ENCODE results near the gene PLK2.
A peak's percentile ranks its signal among the peaks of the same experiment; 100 is the strongest.

PLK2 gene

DNA sequence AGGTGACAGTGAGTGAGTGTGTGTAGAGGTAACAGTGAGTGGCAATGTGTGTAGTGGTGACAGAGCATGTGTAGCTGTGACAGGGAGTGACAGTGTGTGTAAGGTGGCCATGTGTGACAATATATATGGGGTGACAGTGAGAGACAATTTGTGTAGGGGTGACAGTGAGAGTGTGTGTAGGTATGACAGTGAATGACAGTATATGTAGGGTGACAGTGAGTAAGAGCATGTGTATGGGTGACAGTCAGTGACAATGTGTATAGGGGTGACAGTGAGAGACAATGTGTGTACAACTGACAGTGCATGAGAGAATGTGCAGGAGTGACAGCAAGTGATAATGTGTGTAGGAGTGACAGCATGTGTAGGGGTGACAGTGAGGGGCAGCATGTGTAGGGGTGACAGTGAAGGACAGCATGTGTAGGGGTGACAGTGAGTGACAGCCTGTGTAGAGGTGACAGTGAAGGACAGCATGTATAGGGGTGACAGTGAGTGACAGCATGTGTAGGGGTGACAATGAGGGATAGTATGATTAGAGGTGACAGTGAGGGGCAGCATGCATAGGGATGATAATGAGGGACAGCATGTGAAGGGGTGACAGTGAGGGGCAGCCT, 21.3 kb upstream of the PLK2 start:
- TF ChIP-seq, protein P1, sequence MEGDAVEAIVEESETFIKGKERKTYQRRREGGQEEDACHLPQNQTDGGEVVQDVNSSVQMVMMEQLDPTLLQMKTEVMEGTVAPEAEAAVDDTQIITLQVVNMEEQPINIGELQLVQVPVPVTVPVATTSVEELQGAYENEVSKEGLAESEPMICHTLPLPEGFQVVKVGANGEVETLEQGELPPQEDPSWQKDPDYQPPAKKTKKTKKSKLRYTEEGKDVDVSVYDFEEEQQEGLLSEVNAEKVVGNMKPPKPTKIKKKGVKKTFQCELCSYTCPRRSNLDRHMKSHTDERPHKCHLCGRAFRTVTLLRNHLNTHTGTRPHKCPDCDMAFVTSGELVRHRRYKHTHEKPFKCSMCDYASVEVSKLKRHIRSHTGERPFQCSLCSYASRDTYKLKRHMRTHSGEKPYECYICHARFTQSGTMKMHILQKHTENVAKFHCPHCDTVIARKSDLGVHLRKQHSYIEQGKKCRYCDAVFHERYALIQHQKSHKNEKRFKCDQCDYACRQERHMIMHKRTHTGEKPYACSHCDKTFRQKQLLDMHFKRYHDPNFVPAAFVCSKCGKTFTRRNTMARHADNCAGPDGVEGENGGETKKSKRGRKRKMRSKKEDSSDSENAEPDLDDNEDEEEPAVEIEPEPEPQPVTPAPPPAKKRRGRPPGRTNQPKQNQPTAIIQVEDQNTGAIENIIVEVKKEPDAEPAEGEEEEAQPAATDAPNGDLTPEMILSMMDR (IDR thresholded peaks at IDR 0.05; ENCODE audit: low read length, missing control alignments) = no peak
- no peak for DNase-seq (ENCODE audit: low read depth)
- H3K4me3 ChIP-seq (replicated peaks; ENCODE audit: low read depth, low read length) = no peak overlapping the region

- peak; percentile 20 for DNase-seq (ENCODE audit: low read depth)
- TF ChIP-seq, protein P1 (IDR thresholded peaks at IDR 0.05; ENCODE audit: low read length, missing control alignments) = peak; percentile 26
- H3K4me3 ChIP-seq (replicated peaks; ENCODE audit: low read depth, low read length) = no peak overlapping the region
Measured at GRCh38 chr5:58477760-58478376, 18.0 kb upstream of the PLK2 start.

GRCh38 chr5:58475404-58475803, 15.5 kb upstream of the PLK2 start:
- DNase-seq (ENCODE audit: low read depth) = no peak
- H3K4me3 ChIP-seq (replicated peaks; ENCODE audit: low read depth, low read length) = no peak overlapping the region
- TF ChIP-seq, protein P1 (IDR thresholded peaks at IDR 0.05; ENCODE audit: low read length, missing control alignments) = no peak

DNA sequence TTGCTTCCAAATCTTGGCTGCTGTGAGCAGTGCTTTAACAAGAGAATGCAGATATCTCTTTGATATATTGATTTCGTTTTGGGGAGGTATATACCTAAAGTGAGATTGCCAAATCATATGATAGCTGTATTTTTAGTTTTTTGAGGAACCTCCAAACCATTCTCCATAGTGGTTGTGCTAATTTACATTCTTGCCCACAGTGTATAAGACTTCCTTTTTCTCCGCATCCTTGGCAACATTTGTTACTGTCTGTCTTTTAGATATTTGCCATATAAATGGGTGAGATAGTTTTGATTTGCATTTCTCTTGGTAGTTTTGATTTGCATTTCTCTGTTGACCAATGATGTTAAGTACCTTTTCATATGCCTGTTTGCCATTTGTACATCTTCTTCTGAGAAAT, 10.0 kb upstream of the PLK2 start:
- no peak for DNase-seq (ENCODE audit: low read depth)
- TF ChIP-seq, protein P1 (IDR thresholded peaks at IDR 0.05; ENCODE audit: low read length, missing control alignments) = no peak

GRCh38 chr5:58466939-58467338, 7.1 kb upstream of the PLK2 start:
- H3K4me3 ChIP-seq (replicated peaks; ENCODE audit: low read depth, low read length) = no peak overlapping the region
- TF ChIP-seq, protein P1 (IDR thresholded peaks at IDR 0.05; ENCODE audit: low read length, missing control alignments) = peak; percentile 20
- peak; percentile 51 for DNase-seq (ENCODE audit: low read depth)

More for the DNA sequence above, 10.0 kb upstream of the PLK2 start:
- no peak overlapping the region for H3K4me3 ChIP-seq (replicated peaks; ENCODE audit: low read depth, low read length)

- peak; percentile 86 for DNase-seq (ENCODE audit: low read depth)
- no peak overlapping the region for H3K4me3 ChIP-seq (replicated peaks; ENCODE audit: low read depth, low read length)
- TF ChIP-seq, protein P1 (IDR thresholded peaks at IDR 0.05; ENCODE audit: low read length, missing control alignments) = peak; percentile 47
Measured at GRCh38 chr5:58462623-58463230, 2.8 kb upstream of the PLK2 start.

Measured in fibroblast of pulmonary artery (primary cell).